ENCODE results near the gene MCTP2.

MCTP2 gene

GRCh38 chr15:94300612-94301011 is 69.3 kb downstream of the MCTP2 start:
- no peak for DNase-seq

GRCh38 chr15:94305133-94305532 is 73.8 kb downstream of the MCTP2 start:
- no peak for DNase-seq

GRCh38 chr15:94306700-94307650 is 75.6 kb downstream of the MCTP2 start:
- DNase-seq = no peak

- DNase-seq = no peak
These were observed 81.6 kb downstream of the MCTP2 start for GRCh38 chr15:94312946-94313345.

GRCh38 chr15:94314639-94315038 is 83.3 kb downstream of the MCTP2 start:
- DNase-seq = no peak

GRCh38 chr15:94317211-94317610 is 85.8 kb downstream of the MCTP2 start:
- DNase-seq = no peak

GRCh38 chr15:94322141-94322540 is 90.8 kb downstream of the MCTP2 start:
- no peak for DNase-seq

GRCh38 chr15:94323076-94323475 is 91.7 kb downstream of the MCTP2 start:
- DNase-seq = no peak

GRCh38 chr15:94324117-94324826 is 92.9 kb downstream of the MCTP2 start:
- peak; percentile 48 for DNase-seq

GRCh38 chr15:94324835-94325767 is 93.7 kb downstream of the MCTP2 start:
- no peak for DNase-seq

- DNase-seq = no peak
These were observed 96.1 kb downstream of the MCTP2 start for GRCh38 chr15:94327356-94327936.

- no peak for DNase-seq
These were observed 100.4 kb downstream of the MCTP2 start for GRCh38 chr15:94331731-94332130.

- no peak for DNase-seq
These were observed 104.3 kb downstream of the MCTP2 start for GRCh38 chr15:94335616-94336015.

GRCh38 chr15:94336817-94337467 is 105.6 kb downstream of the MCTP2 start:
- no peak for DNase-seq

- DNase-seq = no peak
These were observed 107.0 kb downstream of the MCTP2 start for GRCh38 chr15:94338243-94338846.

- no peak for DNase-seq
These were observed 114.9 kb downstream of the MCTP2 start for GRCh38 chr15:94346282-94346681.

GRCh38 chr15:94348084-94348483 is 116.7 kb downstream of the MCTP2 start:
- DNase-seq = no peak

- no peak for DNase-seq
These were observed 119.7 kb downstream of the MCTP2 start for GRCh38 chr15:94351031-94351535.

GRCh38 chr15:94352636-94353487 is 121.5 kb downstream of the MCTP2 start:
- no peak for DNase-seq

- DNase-seq = no peak
These were observed 122.1 kb downstream of the MCTP2 start for GRCh38 chr15:94353488-94353820.
